SK-N-SH (cell line): ENCODE measurements around the gene MSH4. TPM values are rescaled to one million over a fixed set of nuclear protein-coding genes. Genes with fewer than 3 reads are reported as not detected.

Source experiments
- CTCF ChIA-PET: fragments of 300-600, 350-600 bp; formaldehyde crosslinking; extraction: SDS; loops from one replicate; lab custom pipeline; 2021; lab: Yijun Ruan, JAX
- POLR2A ChIA-PET: fragments of 350-600 bp; sonication (Branson Sonifier 250); formaldehyde crosslinking; extraction: SDS; loops from one replicate; lab custom pipeline; 2020; ENCODE audit warnings: antibody characterized with exemption, inconsistent platforms; lab: Yijun Ruan, JAX
- DNase-seq: peaks from one replicate; pipeline ENCODE4 v3.0.0; 2012
- H2AFZ ChIP-seq: fragments of 200-600 bp; sonication (generic); 2 replicates; pipeline ENCODE4 v1.8.1; 2016; ENCODE audit warnings: antibody characterized with exemption, mild to moderate bottlenecking, low read depth
- H3F3A ChIP-seq: fragments of 200-600 bp; sonication (generic); replicated peaks from 2 replicates; pipeline ENCODE3; 2016; ENCODE audit warnings: antibody characterized with exemption, mild to moderate bottlenecking; ENCODE audit not compliant: insufficient read depth
- H3K27ac ChIP-seq, 2 experiments: fragments of 200-500 bp in 1 of 2; fragments of 200-600 bp in 1 of 2; sonication (Bioruptor generic) in 1 of 2; sonication (generic), shearing (Covaris generic) in 1 of 2; 2 replicates each; pipeline versions ENCODE4 v1.5.1 to v1.6.1; 2014 to 2016; ENCODE audit warnings: low read depth in 2 of 2, inconsistent platforms in 1 of 2, low read length in 1 of 2, mild to moderate bottlenecking in 1 of 2, mixed read lengths in 1 of 2
- H3K27me3 ChIP-seq: fragments of 200-600 bp; sonication (generic), shearing (Covaris generic); 2 replicates; pipeline ENCODE4 v1.6.1; 2016; ENCODE audit warnings: mixed run types; ENCODE audit not compliant: insufficient read depth
- H3K36me3 ChIP-seq, 2 experiments: fragments of 200-500 bp in 1 of 2; fragments of 200-600 bp in 1 of 2; sonication (Bioruptor generic) in 1 of 2; sonication (generic) in 1 of 2; replicated peaks in 1 of 2; 2 replicates each; pipeline versions ENCODE3 to v1.5.1; 2014 to 2016; ENCODE audit warnings: low read length in 1 of 2, mild to moderate bottlenecking in 1 of 2; ENCODE audit not compliant: insufficient read depth in 2 of 2, control insufficient read depth in 1 of 2
- H3K4me1 ChIP-seq, 2 experiments: fragments of 200-500 bp in 1 of 2; fragments of 200-600 bp in 1 of 2; sonication (Bioruptor generic) in 1 of 2; sonication (generic), shearing (Covaris generic) in 1 of 2; 2 replicates each; pipeline versions ENCODE4 v1.5.1 to v1.6.1; 2014 to 2016; ENCODE audit warnings: low read depth in 1 of 2, low read length in 1 of 2, mixed run types in 1 of 2; ENCODE audit not compliant: insufficient read depth in 2 of 2, control insufficient read depth in 1 of 2
- H3K4me2 ChIP-seq: fragments of 200-600 bp; sonication (generic), shearing (Covaris generic); 2 replicates; pipeline ENCODE4 v1.6.1; 2017; ENCODE audit warnings: mixed run types
- H3K4me3 ChIP-seq, 2 experiments: fragments of 200-500 bp in 1 of 2; fragments of 200-600 bp in 1 of 2; sonication (Bioruptor generic) in 1 of 2; sonication (generic), shearing (Covaris generic) in 1 of 2; 2 replicates each; pipeline versions ENCODE4 v1.5.1 to v1.8.1; 2014 to 2016; ENCODE audit warnings: low read depth in 2 of 2, inconsistent platforms in 1 of 2, low read length in 1 of 2, mild to moderate bottlenecking in 1 of 2, mixed read lengths in 1 of 2, moderate library complexity in 1 of 2
- H3K79me2 ChIP-seq: fragments of 200-600 bp; sonication (generic); 2 replicates; pipeline ENCODE4 v1.8.1; 2017; ENCODE audit warnings: mild to moderate bottlenecking; ENCODE audit not compliant: insufficient read depth
- H3K9ac ChIP-seq: fragments of 200-600 bp; sonication (generic); 2 replicates; pipeline ENCODE4 v1.6.1; 2017; ENCODE audit warnings: mixed run types
- H3K9me2 ChIP-seq: fragments of 200-600 bp; sonication (generic); 2 replicates; pipeline ENCODE4 v1.6.1; 2017; ENCODE audit warnings: mixed run types
- H3K9me3 ChIP-seq: fragments of 200-600 bp; sonication (generic); 2 replicates; pipeline ENCODE4 v1.6.1; 2017; ENCODE audit warnings: mixed run types, mild to moderate bottlenecking, moderate library complexity
- H4K20me1 ChIP-seq: fragments of 200-600 bp; sonication (generic); 2 replicates; pipeline ENCODE4 v1.6.1; 2017; ENCODE audit warnings: mild to moderate bottlenecking, mixed run types; ENCODE audit not compliant: insufficient read depth
- CHD2 ChIP-seq: fragments of 150-350 bp; IDR thresholded peaks from 2 replicates; pipeline ENCODE4 v1.6.1; 2018; ENCODE audit warnings: low read length; ENCODE audit not compliant: partially characterized antibody
- ELF1 ChIP-seq: IDR thresholded peaks from 2 replicates; pipeline ENCODE4 v1.4.0; 2012
- EP300 ChIP-seq, 2 experiments: IDR thresholded peaks; 2 replicates each; pipeline versions ENCODE4 v1.4.0 to v1.6.1; 2012; ENCODE audit warnings: borderline replicate concordance in 1 of 2, low read depth in 1 of 2, low read length in 1 of 2
- EZH2phosphoT487 ChIP-seq: fragments of 200-600 bp; sonication (generic); IDR thresholded peaks from 2 replicates; pipeline ENCODE4 v1.6.1; 2017; ENCODE audit warnings: low read depth, mixed run types, mild to moderate bottlenecking, antibody characterized with exemption, moderate library complexity, borderline replicate concordance
- FOSL2 ChIP-seq: IDR thresholded peaks from 2 replicates; pipeline ENCODE4 v1.4.0; 2012; ENCODE audit warnings: low read depth, mild to moderate bottlenecking, moderate library complexity, borderline replicate concordance
- FOXJ3 ChIP-seq: sonication (generic); formaldehyde crosslinking; IDR thresholded peaks from 2 replicates; pipeline ENCODE4 v1.5.1; 2020; ENCODE audit warnings: mild to moderate bottlenecking, missing genetic modification reagents
- GABPA ChIP-seq: IDR thresholded peaks from 2 replicates; pipeline ENCODE4 v1.4.0; 2012; ENCODE audit warnings: low read depth, mild to moderate bottlenecking
- JUND ChIP-seq: IDR thresholded peaks from 2 replicates; pipeline ENCODE4 v1.4.0; 2012
- MEF2A ChIP-seq: IDR thresholded peaks from 2 replicates; pipeline ENCODE4 v1.4.0; 2012; ENCODE audit warnings: low read depth, borderline replicate concordance
- MXI1 ChIP-seq: IDR thresholded peaks from 2 replicates; pipeline ENCODE4 v1.6.1; 2012; ENCODE audit warnings: mild to moderate bottlenecking, low read depth, low read length, improper control_type of control experiment
- NFIC ChIP-seq: IDR thresholded peaks from 2 replicates; pipeline ENCODE4 v1.4.0; 2012; ENCODE audit warnings: borderline replicate concordance
- POLR2AphosphoS5 ChIP-seq: IDR thresholded peaks from 2 replicates; pipeline ENCODE4 v1.6.1; 2012; ENCODE audit warnings: low read depth, low read length
- RFX5 ChIP-seq: IDR thresholded peaks from 2 replicates; pipeline ENCODE4 v1.6.1; 2012; ENCODE audit warnings: mild to moderate bottlenecking, improper control_type of control experiment, low read length
- RXRA ChIP-seq: IDR thresholded peaks from 2 replicates; pipeline ENCODE4 v1.4.0; 2012; ENCODE audit warnings: low read depth, mild to moderate bottlenecking, borderline replicate concordance
- SIN3A ChIP-seq: IDR thresholded peaks from 2 replicates; pipeline ENCODE4 v1.6.1; 2012; ENCODE audit warnings: low read depth, mild to moderate bottlenecking, low read length, moderate library complexity, borderline replicate concordance
- SMC3 ChIP-seq: IDR thresholded peaks from 2 replicates; pipeline ENCODE4 v1.6.1; 2012; ENCODE audit warnings: low read depth, low read length, improper control_type of control experiment
- TAF1 ChIP-seq: IDR thresholded peaks from 2 replicates; pipeline ENCODE4 v1.6.1; 2012; ENCODE audit warnings: low read depth, mild to moderate bottlenecking, low read length, moderate library complexity, borderline replicate concordance
- TCF12 ChIP-seq: IDR thresholded peaks from 2 replicates; pipeline ENCODE4 v1.4.0; 2012
- TEAD4 ChIP-seq: IDR thresholded peaks from 2 replicates; pipeline ENCODE4 v1.4.0; 2012; ENCODE audit warnings: mild to moderate bottlenecking, borderline replicate concordance; ENCODE audit not compliant: insufficient read depth
- WGBS: methylation state at CpG from one replicate; pipeline ENCODE4 v1.1.6; 2017; ENCODE audit warnings: low lambda C conversion rate; 5-methylcytosine and 5-hydroxymethylcytosine counted together
- polyA plus RNA-seq, 3 experiments: library from polyadenylated mRNA; depleted of rRNA; stranded (reverse); fragments of >200 nt; gene quantifications; 2 replicates each; pipeline ENCODE4 v1.2.3, GENCODE V29; 2012
- TF ChIP-seq, protein P1 (sequence below): fragments of 200-600 bp; sonication (generic); IDR thresholded peaks from 2 replicates; pipeline ENCODE4 v1.6.1; 2017; ENCODE audit warnings: antibody characterized with exemption, mild to moderate bottlenecking, moderate library complexity
- TF ChIP-seq, protein P2 (sequence below): IDR thresholded peaks from 2 replicates; pipeline ENCODE4 v1.4.0; 2012; ENCODE audit warnings: low read depth, borderline replicate concordance
- TF ChIP-seq, protein P3 (sequence below): IDR thresholded peaks from 2 replicates; pipeline ENCODE4 v1.4.0; 2012; ENCODE audit warnings: low read depth
- TF ChIP-seq, protein P4 (sequence below): IDR thresholded peaks from 2 replicates; pipeline ENCODE4; 2012
- TF ChIP-seq, protein P5 (sequence below): fragments of 150-350 bp; IDR thresholded peaks from 2 replicates; pipeline ENCODE4 v1.6.1; 2016; ENCODE audit warnings: mild to moderate bottlenecking, low read depth, low read length

Gene MSH4
- polyA plus RNA-seq, 1 of the 3 experiments (the other 2 are of a cell fraction): not detected

DNA sequence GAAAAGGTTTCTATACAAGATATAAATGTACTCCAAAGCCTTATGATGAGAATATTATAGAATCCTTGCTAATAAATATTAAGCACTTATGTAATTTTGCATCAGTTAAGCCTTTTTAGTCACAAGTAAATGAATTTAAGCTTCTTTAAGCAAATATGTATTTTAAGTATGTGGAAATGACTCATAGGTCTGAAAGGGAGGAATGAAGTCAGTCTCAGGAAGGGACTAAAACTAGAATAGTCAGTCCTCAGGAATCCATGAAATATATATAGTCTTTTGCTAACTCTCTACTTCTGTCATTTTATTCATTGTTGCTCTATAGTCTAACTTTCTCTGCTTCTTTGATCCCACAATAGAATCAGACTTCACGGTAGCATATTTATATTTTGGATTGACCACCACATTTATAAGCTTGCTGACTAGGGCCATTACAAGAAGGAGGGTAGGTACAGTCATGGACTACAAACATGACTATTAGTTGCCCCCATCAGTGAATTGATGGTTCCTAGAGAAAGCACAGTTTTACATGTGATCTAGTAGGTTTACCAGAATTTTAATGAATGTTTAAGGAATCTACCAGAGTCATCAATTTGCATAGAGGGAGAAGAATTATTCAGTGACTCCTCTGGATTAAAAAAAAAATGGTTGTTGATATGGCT, 30.9 kb upstream of the MSH4 start (continued):
- TF ChIP-seq, protein P1, sequence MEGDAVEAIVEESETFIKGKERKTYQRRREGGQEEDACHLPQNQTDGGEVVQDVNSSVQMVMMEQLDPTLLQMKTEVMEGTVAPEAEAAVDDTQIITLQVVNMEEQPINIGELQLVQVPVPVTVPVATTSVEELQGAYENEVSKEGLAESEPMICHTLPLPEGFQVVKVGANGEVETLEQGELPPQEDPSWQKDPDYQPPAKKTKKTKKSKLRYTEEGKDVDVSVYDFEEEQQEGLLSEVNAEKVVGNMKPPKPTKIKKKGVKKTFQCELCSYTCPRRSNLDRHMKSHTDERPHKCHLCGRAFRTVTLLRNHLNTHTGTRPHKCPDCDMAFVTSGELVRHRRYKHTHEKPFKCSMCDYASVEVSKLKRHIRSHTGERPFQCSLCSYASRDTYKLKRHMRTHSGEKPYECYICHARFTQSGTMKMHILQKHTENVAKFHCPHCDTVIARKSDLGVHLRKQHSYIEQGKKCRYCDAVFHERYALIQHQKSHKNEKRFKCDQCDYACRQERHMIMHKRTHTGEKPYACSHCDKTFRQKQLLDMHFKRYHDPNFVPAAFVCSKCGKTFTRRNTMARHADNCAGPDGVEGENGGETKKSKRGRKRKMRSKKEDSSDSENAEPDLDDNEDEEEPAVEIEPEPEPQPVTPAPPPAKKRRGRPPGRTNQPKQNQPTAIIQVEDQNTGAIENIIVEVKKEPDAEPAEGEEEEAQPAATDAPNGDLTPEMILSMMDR: no peak
- TF ChIP-seq ELF1: no peak
- peak; percentile 86 for TF ChIP-seq JUND
- peak; percentile 92 for TF ChIP-seq MEF2A
- peak; percentile 39; the same call in 1 of the 2 replicates for TF ChIP-seq TEAD4
- TF ChIP-seq FOXJ3 (CRISPR knock-in tag): no peak
- peak; percentile 93 for TF ChIP-seq FOSL2
- TF ChIP-seq, protein P2, sequence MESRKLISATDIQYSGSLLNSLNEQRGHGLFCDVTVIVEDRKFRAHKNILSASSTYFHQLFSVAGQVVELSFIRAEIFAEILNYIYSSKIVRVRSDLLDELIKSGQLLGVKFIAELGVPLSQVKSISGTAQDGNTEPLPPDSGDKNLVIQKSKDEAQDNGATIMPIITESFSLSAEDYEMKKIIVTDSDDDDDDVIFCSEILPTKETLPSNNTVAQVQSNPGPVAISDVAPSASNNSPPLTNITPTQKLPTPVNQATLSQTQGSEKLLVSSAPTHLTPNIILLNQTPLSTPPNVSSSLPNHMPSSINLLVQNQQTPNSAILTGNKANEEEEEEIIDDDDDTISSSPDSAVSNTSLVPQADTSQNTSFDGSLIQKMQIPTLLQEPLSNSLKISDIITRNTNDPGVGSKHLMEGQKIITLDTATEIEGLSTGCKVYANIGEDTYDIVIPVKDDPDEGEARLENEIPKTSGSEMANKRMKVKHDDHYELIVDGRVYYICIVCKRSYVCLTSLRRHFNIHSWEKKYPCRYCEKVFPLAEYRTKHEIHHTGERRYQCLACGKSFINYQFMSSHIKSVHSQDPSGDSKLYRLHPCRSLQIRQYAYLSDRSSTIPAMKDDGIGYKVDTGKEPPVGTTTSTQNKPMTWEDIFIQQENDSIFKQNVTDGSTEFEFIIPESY: no peak
- TF ChIP-seq, protein P3, sequence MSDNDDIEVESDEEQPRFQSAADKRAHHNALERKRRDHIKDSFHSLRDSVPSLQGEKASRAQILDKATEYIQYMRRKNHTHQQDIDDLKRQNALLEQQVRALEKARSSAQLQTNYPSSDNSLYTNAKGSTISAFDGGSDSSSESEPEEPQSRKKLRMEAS: 0 out of 2 replicates have a peak, but pooled peaks have one; percentile 14

DNA sequence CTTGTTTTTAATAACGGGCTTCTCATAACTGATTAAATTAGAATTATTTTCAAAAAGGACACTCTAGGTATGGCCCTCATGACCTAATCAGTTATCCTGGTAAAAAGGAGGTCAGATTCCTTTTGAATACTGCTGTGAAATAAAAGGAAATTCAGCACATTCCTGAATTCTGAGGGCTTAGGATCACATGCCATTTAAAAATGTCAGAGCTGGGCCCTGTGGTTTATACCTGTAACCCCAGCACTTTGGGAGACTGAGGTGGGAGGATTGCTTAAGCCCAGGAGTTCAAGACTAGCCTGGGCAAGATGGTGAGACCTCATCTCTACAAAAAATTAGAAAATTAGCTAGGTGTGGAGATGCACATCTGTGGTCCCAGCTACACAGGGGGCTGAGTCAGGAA, 28.7 kb upstream of the MSH4 start:
- Histone ChIP-seq H3K9ac (no peak overlapping the region), H3K9me3 (no peaks in the 10 kb centered on the region), H4K20me1 (no peaks in the 10 kb centered on the region), H3K36me3 (peaks cover 2 to 9% of the 10 kb centered on the region in 2 experiments), H3K27ac (peak overlapping the region in 1 of 2 experiments; percentile 21; a peak in 1 of 4 replicates), H3K4me1 (peaks cover 0 to 24% of the 10 kb centered on the region in 2 experiments; a peak in 2 of 4 replicates), H3K9me2 (no peaks in the 10 kb centered on the region), H3K27me3 (no peaks in the 10 kb centered on the region), H2AFZ (no peak overlapping the region), H3K4me2 (no peak overlapping the region), H3K79me2 (no peaks in the 10 kb centered on the region), H3F3A (peaks cover 26% of the 10 kb centered on the region), H3K4me3 (no peak overlapping the region)
- no peak for DNase-seq
- ChIA-PET POLR2A (no interaction called here), CTCF (no interaction called here)
- 100% methylated on average over 1 of the region's 1 CpG for WGBS
- TF ChIP-seq RFX5 (no peak), FOSL2 (no peak), SIN3A (no peak), ELF1 (no peak), FOXJ3 (CRISPR knock-in tag) (no peak), NFIC (no peak), CHD2 (no peak), GABPA (no peak), SMC3 (no peak), MXI1 (no peak), POLR2AphosphoS5 (no peak), EZH2phosphoT487 (no peak), RXRA (no peak), TAF1 (no peak), TCF12 (no peak), EP300 (IDR thresholded peaks at IDR 0.05; ENCODE audit: borderline replicate concordance in 1 of 2, low read depth in 1 of 2, low read length in 1 of 2) (no peak)
- TF ChIP-seq, protein P4, sequence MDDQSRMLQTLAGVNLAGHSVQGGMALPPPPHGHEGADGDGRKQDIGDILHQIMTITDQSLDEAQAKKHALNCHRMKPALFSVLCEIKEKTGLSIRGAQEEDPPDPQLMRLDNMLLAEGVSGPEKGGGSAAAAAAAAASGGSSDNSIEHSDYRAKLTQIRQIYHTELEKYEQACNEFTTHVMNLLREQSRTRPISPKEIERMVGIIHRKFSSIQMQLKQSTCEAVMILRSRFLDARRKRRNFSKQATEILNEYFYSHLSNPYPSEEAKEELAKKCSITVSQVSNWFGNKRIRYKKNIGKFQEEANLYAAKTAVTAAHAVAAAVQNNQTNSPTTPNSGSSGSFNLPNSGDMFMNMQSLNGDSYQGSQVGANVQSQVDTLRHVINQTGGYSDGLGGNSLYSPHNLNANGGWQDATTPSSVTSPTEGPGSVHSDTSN: no peak
- TF ChIP-seq, protein P5, sequence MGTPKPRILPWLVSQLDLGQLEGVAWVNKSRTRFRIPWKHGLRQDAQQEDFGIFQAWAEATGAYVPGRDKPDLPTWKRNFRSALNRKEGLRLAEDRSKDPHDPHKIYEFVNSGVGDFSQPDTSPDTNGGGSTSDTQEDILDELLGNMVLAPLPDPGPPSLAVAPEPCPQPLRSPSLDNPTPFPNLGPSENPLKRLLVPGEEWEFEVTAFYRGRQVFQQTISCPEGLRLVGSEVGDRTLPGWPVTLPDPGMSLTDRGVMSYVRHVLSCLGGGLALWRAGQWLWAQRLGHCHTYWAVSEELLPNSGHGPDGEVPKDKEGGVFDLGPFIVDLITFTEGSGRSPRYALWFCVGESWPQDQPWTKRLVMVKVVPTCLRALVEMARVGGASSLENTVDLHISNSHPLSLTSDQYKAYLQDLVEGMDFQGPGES: no peak
- TF ChIP-seq, protein P1: no peak
